Hepatocyte (in vitro differentiated cells): ENCODE data around the gene FTH1. TPM values are rescaled to one million over a fixed set of nuclear protein-coding genes. Genes with fewer than 3 reads are reported as not detected.
"Not testable (repeated sequence)": the region's sequence is repeated elsewhere in the genome, so short reads cannot be mapped to it uniquely, and the experiment has no call there.

Experiments
- DNase-seq: peaks from one replicate; pipeline ENCODE4 v3.0.0-alpha.2; 2016; ENCODE audit warnings: low spot score
- H2AFZ ChIP-seq: fragments of 200-600 bp; sonication (generic); 2 replicates; pipeline ENCODE4 v1.6.0; 2016; ENCODE audit warnings: antibody characterized with exemption, mild to moderate bottlenecking
- H3K27ac ChIP-seq: fragments of 200-600 bp; sonication (generic); 2 replicates; pipeline ENCODE4 v1.5.1; 2016; ENCODE audit warnings: mild to moderate bottlenecking
- H3K27me3 ChIP-seq: fragments of 200-600 bp; sonication (generic); 2 replicates; pipeline ENCODE4 v1.6.1; 2016
- H3K36me3 ChIP-seq: fragments of 200-600 bp; sonication (generic); replicated peaks from 2 replicates; pipeline ENCODE4 v1.5.1; 2016; ENCODE audit warnings: low read depth; ENCODE audit not compliant: insufficient read depth
- H3K4me1 ChIP-seq: fragments of 200-600 bp; sonication (generic); 2 replicates; pipeline ENCODE4 v1.5.1; 2016; ENCODE audit warnings: mild to moderate bottlenecking, moderate library complexity; ENCODE audit not compliant: insufficient read depth
- H3K4me2 ChIP-seq: fragments of 200-600 bp; sonication (generic); 2 replicates; pipeline ENCODE4 v1.6.0; 2016
- H3K4me3 ChIP-seq: fragments of 200-600 bp; sonication (generic); 2 replicates; pipeline ENCODE4 v1.5.1; 2016; ENCODE audit warnings: mild to moderate bottlenecking
- H3K79me2 ChIP-seq: fragments of 200-600 bp; sonication (generic); 2 replicates; pipeline ENCODE4 v1.6.0; 2017; ENCODE audit warnings: mild to moderate bottlenecking
- H3K9me2 ChIP-seq: fragments of 200-600 bp; sonication (generic); replicated peaks from 2 replicates; pipeline ENCODE4 v1.6.0; 2017; ENCODE audit warnings: mild to moderate bottlenecking; ENCODE audit not compliant: insufficient read depth
- H3K9me3 ChIP-seq: fragments of 200-600 bp; sonication (generic); 2 replicates; pipeline ENCODE4 v1.5.1; 2016; ENCODE audit warnings: low read depth, mild to moderate bottlenecking
- H4K20me1 ChIP-seq: fragments of 200-600 bp; sonication (generic); 2 replicates; pipeline ENCODE4 v1.6.0; 2016; ENCODE audit warnings: mild to moderate bottlenecking; ENCODE audit not compliant: insufficient read depth, poor library complexity, severe bottlenecking
- CTCF ChIP-seq: fragments of 200-600 bp; sonication (generic); IDR thresholded peaks from 2 replicates; pipeline ENCODE4 v1.5.1; 2016; ENCODE audit warnings: antibody characterized with exemption, mild to moderate bottlenecking; ENCODE audit not compliant: poor library complexity
- EZH2 ChIP-seq: fragments of 200-600 bp; sonication (generic); IDR thresholded peaks from 2 replicates; pipeline ENCODE4 v1.6.1; 2016; ENCODE audit warnings: antibody characterized with exemption, mild to moderate bottlenecking, borderline replicate concordance
- EZH2phosphoT487 ChIP-seq: fragments of 200-600 bp; sonication (generic); IDR thresholded peaks from one replicate; pipeline ENCODE4 v1.6.1; 2018; ENCODE audit warnings: antibody characterized with exemption, mild to moderate bottlenecking, low read depth, moderate library complexity; ENCODE audit not compliant: unreplicated experiment, severe bottlenecking
- WGBS: methylation state at CpG from one replicate; pipeline ENCODE4 v1.1.6; 2016; ENCODE audit warnings: low lambda C conversion rate; ENCODE audit errors: missing lambda C conversion rate; 5-methylcytosine and 5-hydroxymethylcytosine counted together
- polyA plus RNA-seq: library from polyadenylated mRNA; unstranded; fragments of >200 nt; fragmentation: Nextera tagmentation; extraction: Ambion mirVana; gene quantifications from 2 replicates; pipeline ENCODE4 v1.2.1, GENCODE V29; 2016
- total RNA-seq: library from RNA; depleted of rRNA; stranded (reverse); fragments of >200 nt; gene quantifications from 2 replicates; pipeline ENCODE4 v1.2.3, GENCODE V29; 2014

The FTH1 gene
- total and polyA plus RNA-seq, 2 experiments from 2014 or later = 1,071 to 8,694 TPM

- Histone ChIP-seq H3K27ac (peak overlapping the region; percentile 98), H3K27me3 (no peaks in the 10 kb centered on the region), H3K4me3 (peak overlapping the region; percentile 78), H3K4me1 (peaks cover 46% of the 10 kb centered on the region), H3K36me3 (no peaks in the 10 kb centered on the region), H3K9me3 (no peaks in the 10 kb centered on the region), H4K20me1 (peaks cover 34% of the 10 kb centered on the region), H2AFZ (peak overlapping the region; percentile 28), H3K79me2 (peaks cover 55% of the 10 kb centered on the region), H3K9me2 (no peaks in the 10 kb centered on the region), H3K4me2 (peak overlapping the region; percentile 89)
- 17% methylated on average over 46 of the region's 53 CpGs for WGBS
- DNase-seq = peak; percentile 53
- TF ChIP-seq EZH2phosphoT487 (no peak), CTCF (no peak), EZH2 (no peak)
These were observed 707 bp upstream of the FTH1 start for GRCh38 chr11:61967924-61968757.

- no peaks in the 10 kb centered on the region for H3K36me3 ChIP-seq
- H3K27me3 ChIP-seq = no peaks in the 10 kb centered on the region
- H3K9me3 ChIP-seq = no peaks in the 10 kb centered on the region
- DNase-seq = no peak
- peak overlapping the region; percentile 93 for H3K4me3 ChIP-seq
- no peak for TF ChIP-seq CTCF
- no peak for TF ChIP-seq EZH2phosphoT487
- no peak for TF ChIP-seq EZH2
- no peaks in the 10 kb centered on the region for H3K9me2 ChIP-seq
- peaks cover 55% of the 10 kb centered on the region for H3K79me2 ChIP-seq
- H3K4me1 ChIP-seq = peaks cover 42% of the 10 kb centered on the region
- H4K20me1 ChIP-seq = peaks cover 34% of the 10 kb centered on the region
- 2% methylated on average over 13 of the region's 13 CpGs for WGBS
- H3K4me2 ChIP-seq = peak overlapping the region; percentile 90
- H3K27ac ChIP-seq = peak overlapping the region; percentile 98
- no peak overlapping the region for H2AFZ ChIP-seq
These were observed 709 bp downstream of the FTH1 start for GRCh38 chr11:61966734-61967115.

DNA sequence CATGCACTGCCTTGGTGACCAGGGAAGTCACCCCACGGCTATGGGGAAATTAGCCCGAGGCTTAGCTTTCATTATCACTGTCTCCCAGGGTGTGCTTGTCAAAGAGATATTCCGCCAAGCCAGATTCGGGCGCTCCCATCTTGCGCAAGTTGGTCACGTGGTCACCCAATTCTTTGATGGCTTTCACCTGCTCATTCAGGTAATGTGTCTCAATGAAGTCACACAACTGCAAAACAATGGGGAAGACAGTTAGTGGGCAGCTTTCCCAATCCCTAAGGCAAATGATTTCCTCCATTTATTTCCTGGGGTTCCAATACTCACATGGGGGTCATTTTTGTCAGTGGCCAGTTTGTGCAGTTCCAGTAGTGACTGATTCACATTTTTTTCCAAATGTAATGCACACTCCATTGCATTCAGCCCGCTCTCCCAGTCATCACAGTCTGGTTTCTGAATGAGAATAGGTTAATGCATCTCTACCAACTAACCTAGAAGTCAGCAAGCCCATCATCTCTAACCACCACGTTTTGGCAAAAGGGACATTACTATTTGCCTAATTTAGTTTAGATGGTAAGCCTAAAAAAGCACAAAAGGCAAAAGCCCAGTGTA lies 2.7 kb downstream of the FTH1 start:
- Histone ChIP-seq H3K79me2 (peaks cover 48% of the 10 kb centered on the region), H3K27ac (peak overlapping the region; percentile 98), H3K4me1 (peaks cover 37% of the 10 kb centered on the region), H3K4me2 (peak overlapping the region; percentile 90), H4K20me1 (peaks cover 34% of the 10 kb centered on the region), H3K4me3 (peak overlapping the region; percentile 93)
- H2AFZ ChIP-seq, H3K9me3 ChIP-seq, DNase-seq, H3K9me2 ChIP-seq, H3K27me3 ChIP-seq, H3K36me3 ChIP-seq: not testable (repeated sequence)
- WGBS = 86% methylated on average over 9 of the region's 9 CpGs

DNA sequence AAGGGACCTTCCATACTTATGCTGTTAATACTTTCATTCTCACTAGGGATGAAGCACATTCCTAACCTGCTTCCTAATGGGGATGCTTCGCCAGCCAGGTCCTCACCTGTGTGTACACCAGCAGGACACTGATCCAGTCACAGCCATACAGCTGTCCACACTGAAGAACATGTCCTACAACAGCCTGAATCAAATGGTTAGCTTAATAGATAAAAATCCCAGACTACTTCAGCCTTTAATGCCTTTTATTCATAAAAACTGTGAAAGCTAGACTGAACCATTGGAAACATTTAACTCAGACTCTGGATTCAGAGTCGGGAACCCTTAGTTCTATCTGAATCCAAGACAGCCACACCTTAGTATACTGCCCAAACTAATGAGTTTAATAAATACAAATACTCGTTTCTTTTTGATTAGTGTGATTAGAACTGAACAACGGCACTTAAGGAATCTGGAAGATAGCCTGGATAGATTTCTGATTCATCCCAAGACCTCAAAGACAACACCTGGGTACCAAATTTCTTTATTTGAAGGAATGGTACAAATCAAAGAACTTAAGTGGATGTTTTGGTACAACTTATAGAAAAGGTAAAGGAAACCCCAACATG lies 3.3 kb downstream of the FTH1 start:
- H3K27me3 ChIP-seq = no peaks in the 10 kb centered on the region
- peak overlapping the region; percentile 90 for H3K4me2 ChIP-seq
- DNase-seq = no peak
- no peaks in the 10 kb centered on the region for H3K36me3 ChIP-seq
- H3K27ac ChIP-seq = peak overlapping the region; percentile 98
- TF ChIP-seq EZH2 (no peak), CTCF (no peak), EZH2phosphoT487 (no peak)
- H3K79me2 ChIP-seq = peaks cover 45% of the 10 kb centered on the region
- peaks cover 31% of the 10 kb centered on the region for H3K4me1 ChIP-seq
- H3K9me3 ChIP-seq = no peaks in the 10 kb centered on the region
- no peak overlapping the region for H3K4me3 ChIP-seq
- no peak overlapping the region for H2AFZ ChIP-seq
- no peaks in the 10 kb centered on the region for H3K9me2 ChIP-seq
- WGBS = 91% methylated on average over 4 of the region's 4 CpGs
- H4K20me1 ChIP-seq = peaks cover 34% of the 10 kb centered on the region
